Measurements from ENCODE around the gene BLTP2. TPM values are rescaled to one million over a fixed set of nuclear protein-coding genes. Genes with fewer than 3 reads are reported as not detected.
A peak's percentile ranks its signal among the peaks of the same experiment; 100 is the strongest.

BLTP2 gene
- 85.2 TPM for total RNA-seq

- Histone ChIP-seq H3K27me3 (ENCODE audit: insufficient read depth, low read length) (no peaks in the 10 kb centered on the region), H3K4me3 (ENCODE audit: low read length) (peak within 1 kb of the TSS; percentile 90), H3K9me3 (ENCODE audit: low read depth, low read length) (no peaks in the 10 kb centered on the region)
Measured at GRCh38 chr17:28644787-28645575, at the start of gene BLTP2. BLTP2 (minus strand) TSS chr17:28645158; CDS start chr17:28645056, 102 bp downstream.

GRCh38 chr17:28693869-28694268 lies 48.9 kb upstream of the BLTP2 start:
- Histone ChIP-seq H3K4me3 (ENCODE audit: low read length) (no peak overlapping the region), H3K4me1 (ENCODE audit: insufficient read depth, low read length) (no peaks in the 10 kb centered on the region), H3K9me3 (ENCODE audit: low read depth, low read length) (no peaks in the 10 kb centered on the region), H3K27me3 (ENCODE audit: insufficient read depth, low read length) (no peaks in the 10 kb centered on the region)

More at GRCh38 chr17:28644787-28645575, at the start of gene BLTP2:
- H3K4me1 ChIP-seq (ENCODE audit: insufficient read depth, low read length) = peaks cover 40% of the 10 kb centered on the region

GRCh38 chr17:28689011-28689410 lies 44.1 kb upstream of the BLTP2 start:
- Histone ChIP-seq H3K4me1 (ENCODE audit: insufficient read depth, low read length) (no peaks in the 10 kb centered on the region), H3K9me3 (ENCODE audit: low read depth, low read length) (no peaks in the 10 kb centered on the region), H3K4me3 (ENCODE audit: low read length) (no peak overlapping the region), H3K27me3 (ENCODE audit: insufficient read depth, low read length) (no peaks in the 10 kb centered on the region)

GRCh38 chr17:28688481-28688880 lies 43.5 kb upstream of the BLTP2 start:
- Histone ChIP-seq H3K4me3 (ENCODE audit: low read length) (no peak overlapping the region), H3K9me3 (ENCODE audit: low read depth, low read length) (no peaks in the 10 kb centered on the region), H3K27me3 (ENCODE audit: insufficient read depth, low read length) (no peaks in the 10 kb centered on the region), H3K4me1 (ENCODE audit: insufficient read depth, low read length) (no peaks in the 10 kb centered on the region)

- Histone ChIP-seq H3K4me1 (ENCODE audit: insufficient read depth, low read length) (no peaks in the 10 kb centered on the region), H3K9me3 (ENCODE audit: low read depth, low read length) (no peaks in the 10 kb centered on the region), H3K27me3 (ENCODE audit: insufficient read depth, low read length) (no peaks in the 10 kb centered on the region), H3K4me3 (ENCODE audit: low read length) (no peak overlapping the region)
Measured at GRCh38 chr17:28686296-28686695, 41.3 kb upstream of the BLTP2 start.

- no peak overlapping the region for H3K4me3 ChIP-seq (ENCODE audit: low read length)
- no peaks in the 10 kb centered on the region for H3K4me1 ChIP-seq (ENCODE audit: insufficient read depth, low read length)
- H3K9me3 ChIP-seq (ENCODE audit: low read depth, low read length) = no peaks in the 10 kb centered on the region
- H3K27me3 ChIP-seq (ENCODE audit: insufficient read depth, low read length) = no peaks in the 10 kb centered on the region
Measured at GRCh38 chr17:28685366-28685765, 40.4 kb upstream of the BLTP2 start.

- Histone ChIP-seq H3K27me3 (ENCODE audit: insufficient read depth, low read length) (no peaks in the 10 kb centered on the region), H3K4me1 (ENCODE audit: insufficient read depth, low read length) (no peaks in the 10 kb centered on the region), H3K9me3 (ENCODE audit: low read depth, low read length) (no peaks in the 10 kb centered on the region)
Measured at GRCh38 chr17:28684963-28685362, 40.0 kb upstream of the BLTP2 start.

GRCh38 chr17:28682655-28683054 lies 37.7 kb upstream of the BLTP2 start:
- H3K4me3 ChIP-seq (ENCODE audit: low read length) = no peak overlapping the region
- no peaks in the 10 kb centered on the region for H3K27me3 ChIP-seq (ENCODE audit: insufficient read depth, low read length)
- no peaks in the 10 kb centered on the region for H3K4me1 ChIP-seq (ENCODE audit: insufficient read depth, low read length)
- no peaks in the 10 kb centered on the region for H3K9me3 ChIP-seq (ENCODE audit: low read depth, low read length)

More at GRCh38 chr17:28684963-28685362, 40.0 kb upstream of the BLTP2 start:
- H3K4me3 ChIP-seq (ENCODE audit: low read length) = no peak overlapping the region

- Histone ChIP-seq H3K4me3 (ENCODE audit: low read length) (no peak overlapping the region), H3K4me1 (ENCODE audit: insufficient read depth, low read length) (no peaks in the 10 kb centered on the region), H3K27me3 (ENCODE audit: insufficient read depth, low read length) (no peaks in the 10 kb centered on the region), H3K9me3 (ENCODE audit: low read depth, low read length) (no peaks in the 10 kb centered on the region)
Measured at GRCh38 chr17:28675980-28676379, 31.0 kb upstream of the BLTP2 start.

GRCh38 chr17:28675490-28675889 lies 30.5 kb upstream of the BLTP2 start:
- no peaks in the 10 kb centered on the region for H3K9me3 ChIP-seq (ENCODE audit: low read depth, low read length)
- no peaks in the 10 kb centered on the region for H3K27me3 ChIP-seq (ENCODE audit: insufficient read depth, low read length)
- no peak overlapping the region for H3K4me3 ChIP-seq (ENCODE audit: low read length)
- no peaks in the 10 kb centered on the region for H3K4me1 ChIP-seq (ENCODE audit: insufficient read depth, low read length)

GRCh38 chr17:28669918-28670317 lies 25.0 kb upstream of the BLTP2 start:
- H3K4me1 ChIP-seq (ENCODE audit: insufficient read depth, low read length) = peaks cover 12% of the 10 kb centered on the region
- H3K4me3 ChIP-seq (ENCODE audit: low read length) = no peak overlapping the region
- H3K27me3 ChIP-seq (ENCODE audit: insufficient read depth, low read length) = no peaks in the 10 kb centered on the region
- H3K9me3 ChIP-seq (ENCODE audit: low read depth, low read length) = no peaks in the 10 kb centered on the region

GRCh38 chr17:28667870-28668269 lies 22.9 kb upstream of the BLTP2 start:
- Histone ChIP-seq H3K27me3 (ENCODE audit: insufficient read depth, low read length) (no peaks in the 10 kb centered on the region), H3K4me1 (ENCODE audit: insufficient read depth, low read length) (peaks cover 27% of the 10 kb centered on the region), H3K4me3 (ENCODE audit: low read length) (no peak overlapping the region), H3K9me3 (ENCODE audit: low read depth, low read length) (no peaks in the 10 kb centered on the region)

- Histone ChIP-seq H3K4me3 (ENCODE audit: low read length) (no peak overlapping the region), H3K27me3 (ENCODE audit: insufficient read depth, low read length) (no peaks in the 10 kb centered on the region), H3K9me3 (ENCODE audit: low read depth, low read length) (no peaks in the 10 kb centered on the region), H3K4me1 (ENCODE audit: insufficient read depth, low read length) (peaks cover 36% of the 10 kb centered on the region)
Measured at GRCh38 chr17:28665994-28666393, 21.0 kb upstream of the BLTP2 start.

- Histone ChIP-seq H3K9me3 (ENCODE audit: low read depth, low read length) (no peaks in the 10 kb centered on the region), H3K4me1 (ENCODE audit: insufficient read depth, low read length) (peaks cover 44% of the 10 kb centered on the region), H3K4me3 (ENCODE audit: low read length) (no peak overlapping the region), H3K27me3 (ENCODE audit: insufficient read depth, low read length) (no peaks in the 10 kb centered on the region)
Measured at GRCh38 chr17:28663723-28664122, 18.8 kb upstream of the BLTP2 start.

GRCh38 chr17:28662527-28662829 lies 17.5 kb upstream of the BLTP2 start:
- Histone ChIP-seq H3K27me3 (ENCODE audit: insufficient read depth, low read length) (no peaks in the 10 kb centered on the region), H3K4me3 (ENCODE audit: low read length) (peak overlapping the region; percentile 85), H3K9me3 (ENCODE audit: low read depth, low read length) (no peaks in the 10 kb centered on the region), H3K4me1 (ENCODE audit: insufficient read depth, low read length) (peaks cover 36% of the 10 kb centered on the region)
